ENCODE measurements around the gene PPFIA3. TPM values are rescaled to one million over a fixed set of nuclear protein-coding genes. Genes with fewer than 3 reads are reported as not detected.
"Not testable (repeated sequence)": the region's sequence is repeated elsewhere in the genome, so short reads cannot be mapped to it uniquely, and the experiment has no call there.

Gene PPFIA3
- total RNA-seq, 1 experiment from 2014 or later, result 27.3 TPM

DNA sequence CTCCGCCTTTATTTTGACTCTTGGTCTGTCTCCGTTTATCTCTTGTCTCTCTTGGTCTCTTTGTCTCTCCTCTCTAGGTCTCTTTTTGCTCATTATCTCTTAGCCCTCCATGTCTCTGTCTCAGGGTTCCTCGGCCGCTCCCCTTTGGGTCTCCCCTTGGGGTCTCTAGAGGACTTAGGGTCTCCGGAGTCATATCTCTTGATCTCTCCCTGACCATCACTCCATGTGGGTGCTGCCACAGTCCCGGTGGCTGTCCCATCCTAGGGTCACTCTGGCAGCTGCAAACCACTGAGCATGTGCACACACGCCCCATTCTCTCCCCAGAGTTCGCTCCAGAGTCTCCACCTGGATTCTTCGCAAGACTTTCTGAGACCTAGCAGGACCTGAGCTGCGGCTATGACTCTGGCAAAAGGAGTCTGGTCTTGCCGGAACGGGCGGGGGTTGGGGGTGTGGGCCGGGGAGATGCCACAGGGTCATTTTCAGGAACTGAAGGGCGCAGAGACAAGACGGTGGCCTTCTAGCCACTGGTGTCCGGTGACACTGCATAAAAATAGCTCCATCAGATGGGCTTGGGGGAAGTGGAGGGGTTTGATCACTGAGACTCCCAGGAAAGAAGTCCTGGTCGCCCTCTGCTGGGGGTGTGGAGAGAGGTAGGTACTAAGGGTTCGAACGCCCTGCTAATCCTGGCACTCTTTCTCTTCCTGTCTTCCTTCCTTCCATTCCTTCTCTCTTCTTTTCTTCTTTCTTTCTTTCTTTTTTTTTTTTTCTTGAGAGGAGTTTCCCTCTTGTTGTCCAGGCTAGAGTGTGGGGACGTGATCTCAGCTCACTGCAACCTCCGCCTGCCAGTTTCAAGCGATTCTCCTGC lies 45.6 kb upstream of the PPFIA3 start:
- no peak overlapping the region for H3K27ac Mint-ChIP-seq
- ChIA-PET CTCF (interaction anchor here (0.6 to 2.8 kb wide), 28 partner anchors 9 to 152 kb away, joined by 3 to 38 read pairs (median 6); partner anchors contain the start of genes CGB2, CGB7, GYS1 and LHB), POLR2A (no interaction called here)
- TF ChIP-seq TEAD1 (CRISPR knock-in tag; IDR thresholded peaks at IDR 0.05) (no peak), TEAD4 (CRISPR knock-in tag; IDR thresholded peaks at IDR 0.05) (no peak), NR2C2 (CRISPR knock-in tag; IDR thresholded peaks at IDR 0.05) (no peak)
- TF ChIP-seq, protein P1, sequence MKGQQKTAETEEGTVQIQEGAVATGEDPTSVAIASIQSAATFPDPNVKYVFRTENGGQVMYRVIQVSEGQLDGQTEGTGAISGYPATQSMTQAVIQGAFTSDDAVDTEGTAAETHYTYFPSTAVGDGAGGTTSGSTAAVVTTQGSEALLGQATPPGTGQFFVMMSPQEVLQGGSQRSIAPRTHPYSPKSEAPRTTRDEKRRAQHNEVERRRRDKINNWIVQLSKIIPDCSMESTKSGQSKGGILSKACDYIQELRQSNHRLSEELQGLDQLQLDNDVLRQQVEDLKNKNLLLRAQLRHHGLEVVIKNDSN (CRISPR knock-in tag; IDR thresholded peaks at IDR 0.05), result no peak
- TF ChIP-seq, protein P2, sequence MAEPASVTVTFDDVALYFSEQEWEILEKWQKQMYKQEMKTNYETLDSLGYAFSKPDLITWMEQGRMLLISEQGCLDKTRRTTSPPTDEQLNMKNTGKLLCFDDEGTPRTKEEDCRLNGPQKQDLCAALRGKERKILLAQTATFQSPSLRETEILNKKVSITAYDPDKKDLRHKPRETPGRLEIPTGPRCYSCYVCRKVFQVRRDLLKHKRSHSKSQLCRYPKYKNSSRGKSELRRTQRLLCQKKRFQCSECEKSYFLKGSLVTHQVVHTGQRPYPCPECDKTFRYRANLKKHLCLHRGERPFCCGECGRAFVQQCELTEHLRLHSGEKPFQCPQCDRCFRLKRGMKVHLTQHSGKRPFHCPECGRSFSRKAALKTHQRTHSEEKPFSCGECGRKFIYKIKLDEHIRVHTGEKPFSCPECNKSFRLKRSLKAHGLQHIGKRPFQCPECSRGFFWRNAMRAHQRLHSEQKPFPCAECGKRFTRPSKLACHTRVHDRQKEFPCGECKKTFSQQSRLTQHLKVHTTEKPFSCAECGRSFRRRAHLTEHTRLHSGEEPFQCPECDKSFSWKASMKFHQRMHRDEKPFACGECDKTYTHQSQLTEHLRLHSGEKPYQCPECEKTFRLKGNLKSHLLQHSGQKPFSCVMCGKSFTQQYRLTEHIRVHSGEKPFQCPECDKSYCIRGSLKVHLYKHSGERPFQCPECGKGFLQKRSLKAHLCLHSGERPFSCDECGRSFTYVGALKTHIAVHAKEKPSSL (CRISPR knock-in tag; conservative IDR thresholded peaks at IDR 0.05), result no peak
- peaks cover 78% of the 10 kb centered on the region for H3K27me3 Mint-ChIP-seq (ENCODE audit: low read depth)
- ATAC-seq, result peak; percentile 23; the same call in 1 of the 2 replicates
- H3K4me3 Mint-ChIP-seq, result peak overlapping the region; percentile 68
- DNase-seq (ENCODE audit: low spot score), result peak; percentile 68
- H3K4me1 Mint-ChIP-seq, result peaks cover 8% of the 10 kb centered on the region; the same call in 1 of the 2 replicates
- peaks cover 8% of the 10 kb centered on the region for H3K9me3 Mint-ChIP-seq
- no peaks in the 10 kb centered on the region for H3K36me3 Mint-ChIP-seq

DNA sequence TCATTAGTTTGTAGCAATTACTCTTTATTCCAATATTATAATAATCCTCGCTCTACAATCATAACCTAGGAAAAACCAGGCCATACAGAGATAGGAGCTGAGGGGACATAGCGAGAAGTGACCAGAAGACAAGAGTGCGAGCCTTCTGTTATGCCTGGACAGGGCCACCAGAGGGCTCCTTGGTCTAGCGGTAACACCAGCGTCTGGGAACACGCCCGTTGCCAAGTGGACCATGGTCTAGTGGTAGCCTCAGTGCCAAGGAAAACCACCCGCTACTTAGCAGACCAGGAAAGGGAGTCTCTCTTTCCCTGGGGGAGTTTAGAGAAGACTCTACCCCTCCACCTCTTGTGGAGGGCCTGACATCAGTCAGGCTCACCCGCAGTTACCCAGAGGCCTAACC lies 44.5 kb upstream of the PPFIA3 start:
- not testable (repeated sequence) for ATAC-seq, H3K27ac Mint-ChIP-seq, H3K4me3 Mint-ChIP-seq, H3K36me3 Mint-ChIP-seq, H3K4me1 Mint-ChIP-seq, H3K9me3 Mint-ChIP-seq
- peaks cover 74% of the 10 kb centered on the region for H3K27me3 Mint-ChIP-seq (ENCODE audit: low read depth)
- peak; percentile 61 for DNase-seq (ENCODE audit: low spot score)
- ChIA-PET CTCF (interaction anchor here (0.6 to 2.8 kb wide), 16 partner anchors 9 to 150 kb away, joined by 3 to 38 read pairs (median 12); partner anchors contain the start of genes CGB2, CGB7, GYS1 and LHB), POLR2A (interaction anchor here (0.6 kb wide), 1 partner anchor 26 kb away, joined by 9 read pairs; no protein-coding TSS in a partner anchor)

DNA sequence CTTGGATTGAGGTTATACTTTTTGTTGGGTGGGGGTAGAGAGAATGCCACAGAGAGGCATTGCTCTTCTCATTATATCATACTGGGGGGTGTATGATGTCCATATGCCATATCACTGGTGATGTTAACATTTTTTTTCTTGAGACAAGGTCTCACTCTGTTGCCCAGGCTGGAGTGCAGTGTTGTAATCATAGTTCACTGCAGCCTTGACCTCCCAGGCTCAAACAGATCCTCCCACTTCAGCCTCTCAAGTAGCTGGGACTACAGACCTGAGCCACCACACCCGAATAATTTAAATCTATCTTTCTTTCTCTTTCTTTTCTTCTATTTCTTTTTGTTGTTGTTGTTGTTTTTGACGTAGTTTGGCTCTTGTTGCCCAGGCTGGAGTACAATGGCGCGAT lies 39.0 kb upstream of the PPFIA3 start:
- peaks cover 4% of the 10 kb centered on the region for H3K4me1 Mint-ChIP-seq
- CTCF ChIA-PET, result interaction anchor here (1.3 kb wide), 1 partner anchor 130 kb away, joined by 3 read pairs; no protein-coding TSS in a partner anchor
- peaks cover 44% of the 10 kb centered on the region for H3K27me3 Mint-ChIP-seq (ENCODE audit: low read depth)
- DNase-seq (ENCODE audit: low spot score) (no peak), ATAC-seq (no peak)
- POLR2A ChIA-PET, result no interaction called here
- no peak for TF ChIP-seq ZNF416 (CRISPR knock-in tag; IDR thresholded peaks at IDR 0.05)
- TF ChIP-seq FOXK1 (CRISPR knock-in tag; IDR thresholded peaks at IDR 0.05), result no peak
- TF ChIP-seq NFE2L1 (CRISPR knock-in tag; IDR thresholded peaks at IDR 0.05), result no peak
- peaks cover 3% of the 10 kb centered on the region; the same call in 1 of the 2 replicates for H3K9me3 Mint-ChIP-seq
- no peak overlapping the region for H3K4me3 Mint-ChIP-seq
- H3K36me3 Mint-ChIP-seq, result no peaks in the 10 kb centered on the region
- no peak overlapping the region for H3K27ac Mint-ChIP-seq

DNA sequence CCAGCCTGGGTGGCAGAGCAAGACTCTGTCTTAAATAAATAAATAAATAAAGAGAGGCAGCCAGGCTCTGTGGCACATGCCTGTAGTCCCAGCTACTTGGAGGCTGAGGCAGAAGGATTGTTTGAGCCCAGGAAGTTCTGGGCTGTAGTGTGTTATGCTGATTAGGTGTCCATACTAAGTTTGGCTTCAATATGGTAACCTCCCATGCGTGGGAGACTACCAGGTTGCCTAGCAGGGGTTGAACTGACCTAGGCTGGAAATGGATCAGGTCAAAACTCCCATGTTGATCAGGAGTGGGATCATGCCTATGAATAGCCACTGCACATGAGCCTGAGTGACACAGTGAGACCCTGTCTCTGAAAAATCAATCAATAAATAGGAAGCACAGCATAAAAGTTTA lies 38.1 kb upstream of the PPFIA3 start:
- peaks cover 9% of the 10 kb centered on the region for H3K4me1 Mint-ChIP-seq
- POLR2A ChIA-PET, result no interaction called here

More for the DNA sequence above, 38.1 kb upstream of the PPFIA3 start:
- no peak overlapping the region for H3K4me3 Mint-ChIP-seq
- H3K36me3 Mint-ChIP-seq, result 0 out of 2 replicates have a peak, but pooled peaks cover 1% of the 10 kb centered on the region
- no peak overlapping the region for H3K27ac Mint-ChIP-seq
- ATAC-seq, result no peak
- peaks cover 3% of the 10 kb centered on the region; the same call in 1 of the 2 replicates for H3K9me3 Mint-ChIP-seq
- H3K27me3 Mint-ChIP-seq (ENCODE audit: low read depth), result peaks cover 35% of the 10 kb centered on the region
- no peak for DNase-seq (ENCODE audit: low spot score)
- no peak for TF ChIP-seq ZNF263 (CRISPR knock-in tag; IDR thresholded peaks at IDR 0.05; ENCODE audit: low read depth)
- no peak for TF ChIP-seq SMAD4 (CRISPR knock-in tag; IDR thresholded peaks at IDR 0.05)
- no peak for TF ChIP-seq KAT7 (CRISPR knock-in tag; IDR thresholded peaks at IDR 0.05; ENCODE audit: borderline replicate concordance)
- no peak for TF ChIP-seq TEAD1 (CRISPR knock-in tag; IDR thresholded peaks at IDR 0.05)
- TF ChIP-seq, protein P3, sequence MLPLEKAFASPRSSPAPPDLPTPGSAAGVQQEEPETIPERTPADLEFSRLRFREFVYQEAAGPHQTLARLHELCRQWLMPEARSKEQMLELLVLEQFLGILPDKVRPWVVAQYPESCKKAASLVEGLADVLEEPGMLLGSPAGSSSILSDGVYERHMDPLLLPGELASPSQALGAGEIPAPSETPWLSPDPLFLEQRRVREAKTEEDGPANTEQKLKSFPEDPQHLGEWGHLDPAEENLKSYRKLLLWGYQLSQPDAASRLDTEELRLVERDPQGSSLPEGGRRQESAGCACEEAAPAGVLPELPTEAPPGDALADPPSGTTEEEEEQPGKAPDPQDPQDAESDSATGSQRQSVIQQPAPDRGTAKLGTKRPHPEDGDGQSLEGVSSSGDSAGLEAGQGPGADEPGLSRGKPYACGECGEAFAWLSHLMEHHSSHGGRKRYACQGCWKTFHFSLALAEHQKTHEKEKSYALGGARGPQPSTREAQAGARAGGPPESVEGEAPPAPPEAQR (CRISPR knock-in tag; IDR thresholded peaks at IDR 0.05), result no peak
- TF ChIP-seq, protein P4, sequence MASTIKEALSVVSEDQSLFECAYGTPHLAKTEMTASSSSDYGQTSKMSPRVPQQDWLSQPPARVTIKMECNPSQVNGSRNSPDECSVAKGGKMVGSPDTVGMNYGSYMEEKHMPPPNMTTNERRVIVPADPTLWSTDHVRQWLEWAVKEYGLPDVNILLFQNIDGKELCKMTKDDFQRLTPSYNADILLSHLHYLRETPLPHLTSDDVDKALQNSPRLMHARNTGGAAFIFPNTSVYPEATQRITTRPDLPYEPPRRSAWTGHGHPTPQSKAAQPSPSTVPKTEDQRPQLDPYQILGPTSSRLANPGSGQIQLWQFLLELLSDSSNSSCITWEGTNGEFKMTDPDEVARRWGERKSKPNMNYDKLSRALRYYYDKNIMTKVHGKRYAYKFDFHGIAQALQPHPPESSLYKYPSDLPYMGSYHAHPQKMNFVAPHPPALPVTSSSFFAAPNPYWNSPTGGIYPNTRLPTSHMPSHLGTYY (CRISPR knock-in tag; IDR thresholded peaks at IDR 0.05), result no peak
- TF ChIP-seq NFE2L1 (CRISPR knock-in tag; IDR thresholded peaks at IDR 0.05), result no peak
- TF ChIP-seq, protein P2 (CRISPR knock-in tag; conservative IDR thresholded peaks at IDR 0.05), result no peak
- no peak for TF ChIP-seq ATF1 (CRISPR knock-in tag; IDR thresholded peaks at IDR 0.05)
- no peak for TF ChIP-seq CREB1 (CRISPR knock-in tag; IDR thresholded peaks at IDR 0.05)
- CTCF ChIA-PET, result interaction anchor here (1.3 kb wide), 1 partner anchor 129 kb away, joined by 3 read pairs; no protein-coding TSS in a partner anchor
